K562 (cell line): ENCODE data around the gene ZNF652. TPM values are rescaled to one million over a fixed set of nuclear protein-coding genes. Genes with fewer than 3 reads are reported as not detected.

Experiments
- ATF7 ChIP-seq: fragments of 450-650 bp; IDR thresholded peaks from 2 replicates; pipeline ENCODE4 v1.7.1; 2014; ENCODE audit warnings: mild to moderate bottlenecking, moderate library complexity
- CSDE1 ChIP-seq, 2 experiments: fragments of 450-650 bp; IDR thresholded peaks; 2 replicates each; pipeline ENCODE4 v1.6.1; 2016; ENCODE audit warnings: mild to moderate bottlenecking in 1 of 2
- CTBP1 ChIP-seq: fragments of 450-650 bp; IDR thresholded peaks from 2 replicates; pipeline ENCODE4 v1.6.1; 2016; ENCODE audit warnings: borderline replicate concordance
- DACH1 ChIP-seq: fragments of 450-650 bp; IDR thresholded peaks from 2 replicates; pipeline ENCODE4 v1.6.1; 2018; ENCODE audit not compliant: partially characterized antibody
- KLF10 ChIP-seq: fragments of 250-450 bp; sonication (Bioruptor Pico); IDR thresholded peaks from 2 replicates; pipeline ENCODE4 v1.6.1; 2021; ENCODE audit warnings: matching md5 sums
- MED1 ChIP-seq: sonication (generic); formaldehyde crosslinking; IDR thresholded peaks from 2 replicates; pipeline ENCODE4 v1.8.1; 2023; ENCODE audit warnings: missing genetic modification reagents, borderline replicate concordance
- NCOA2 ChIP-seq, 2 experiments: fragments of 450-650 bp; IDR thresholded peaks; 2 replicates each; pipeline ENCODE4 v1.6.1; 2018; ENCODE audit warnings: mild to moderate bottlenecking in 2 of 2, moderate library complexity in 1 of 2; ENCODE audit not compliant: partially characterized antibody in 2 of 2
- POLR2AphosphoS2 ChIP-seq: IDR thresholded peaks from 2 replicates; pipeline ENCODE4 v1.6.1; 2012; ENCODE audit warnings: low read length, improper control_type of control experiment
- PPARD ChIP-seq: fragments of 250-450 bp; sonication (Bioruptor Pico); IDR thresholded peaks from 2 replicates; pipeline ENCODE4 v1.8.0; 2022; ENCODE audit warnings: inconsistent platforms, mild to moderate bottlenecking, moderate library complexity
- SP2 ChIP-seq: IDR thresholded peaks from 2 replicates; pipeline ENCODE4 v1.6.1; 2011; ENCODE audit warnings: mild to moderate bottlenecking, low read depth, low read length, moderate library complexity; ENCODE audit not compliant: poor library complexity, severe bottlenecking; ENCODE audit errors: extremely low read depth
- ZNF3 ChIP-seq: fragments of 250-450 bp; sonication (Bioruptor Pico); IDR thresholded peaks from 2 replicates; pipeline ENCODE4 v1.5.0; 2021; ENCODE audit warnings: mild to moderate bottlenecking, moderate library complexity
- ZNF324 ChIP-seq: fragments of 250-450 bp; sonication (Bioruptor Pico); IDR thresholded peaks from 2 replicates; pipeline ENCODE4 v1.4.0; 2020; ENCODE audit warnings: mild to moderate bottlenecking
- ZNF407 ChIP-seq: fragments of 450-650 bp; IDR thresholded peaks from 2 replicates; pipeline ENCODE4 v1.6.1; 2016; ENCODE audit warnings: low read depth
- ZNF449 ChIP-seq: fragments of 250-450 bp; sonication (Bioruptor Pico); IDR thresholded peaks from 2 replicates; pipeline ENCODE4 v1.8.0; 2022; ENCODE audit warnings: moderate library complexity, mild to moderate bottlenecking, inconsistent platforms
- ZNF609 ChIP-seq: sonication (generic); formaldehyde crosslinking; IDR thresholded peaks from 2 replicates; pipeline ENCODE4 v1.8.1; 2023; ENCODE audit warnings: missing genetic modification reagents, mild to moderate bottlenecking, borderline replicate concordance
- polyA plus RNA-seq, 8 experiments: library from polyadenylated mRNA; depleted of rRNA in 4 of 8; stranded (reverse) in 5 of 8; unstranded in 3 of 8; fragments of >200 nt; fragmentation: Nextera tagmentation in 2 of 8; fragmentation: Illumina TruSeq in 1 of 8; extraction: Ambion mirVana in 2 of 8; extraction: Trizol in 1 of 8; gene quantifications; 2 replicates each; pipeline versions ENCODE4 v1.2.1 to v1.2.3, GENCODE V29; 2011 to 2014; ENCODE audit warnings: inconsistent platforms in 1 of 8, missing spikeins in 1 of 8
- total RNA-seq, 7 experiments: library from RNA; depleted of rRNA in 6 of 7; stranded (reverse); fragments of >200 nt in 6 of 7; fragmentation: Illumina TruSeq in 2 of 7; extraction: Trizol in 2 of 7; gene quantifications; 2 replicates each; pipeline versions ENCODE4 v1.2.1 to v1.2.3, GENCODE V29; 2011 to 2021; ENCODE audit warnings: low replicate concordance in 1 of 7

ZNF652 gene
- total and polyA plus RNA-seq, 9 of the 15 experiments (the other 6 are each of a cell fraction or from before 2014, with no cell fraction given), result 5.1 to 15.5 (median 7.8) TPM

GRCh38 chr17:49252148-49252695 lies 109.8 kb downstream of the ZNF652 start (continued):
- no peak for TF ChIP-seq ZNF407
- TF ChIP-seq CTBP1, result peak; percentile 100
- no peak for TF ChIP-seq DACH1
- no peak for TF ChIP-seq ZNF449 (CRISPR knock-in tag)
- TF ChIP-seq ZNF609 (CRISPR knock-in tag), result no peak
- TF ChIP-seq PPARD, result no peak
- TF ChIP-seq ZNF3 (CRISPR knock-in tag), result no peak
- no peak for TF ChIP-seq NCOA2 (IDR thresholded peaks at IDR 0.05; ENCODE audit: partially characterized antibody in 2 of 2)
- no peak for TF ChIP-seq MED1
- peak; percentile 66; the same call in 1 of the 2 replicates for TF ChIP-seq ATF7
- TF ChIP-seq CSDE1 (IDR thresholded peaks at IDR 0.05), result no peak; a peak in 1 of 4 replicates
- TF ChIP-seq KLF10 (CRISPR knock-in tag), result no peak
- no peak for TF ChIP-seq ZNF324 (CRISPR knock-in tag)
- no peak for TF ChIP-seq SP2
- TF ChIP-seq POLR2AphosphoS2, result no peak
